ENCODE measurements around the gene SF3B4.

DNA sequence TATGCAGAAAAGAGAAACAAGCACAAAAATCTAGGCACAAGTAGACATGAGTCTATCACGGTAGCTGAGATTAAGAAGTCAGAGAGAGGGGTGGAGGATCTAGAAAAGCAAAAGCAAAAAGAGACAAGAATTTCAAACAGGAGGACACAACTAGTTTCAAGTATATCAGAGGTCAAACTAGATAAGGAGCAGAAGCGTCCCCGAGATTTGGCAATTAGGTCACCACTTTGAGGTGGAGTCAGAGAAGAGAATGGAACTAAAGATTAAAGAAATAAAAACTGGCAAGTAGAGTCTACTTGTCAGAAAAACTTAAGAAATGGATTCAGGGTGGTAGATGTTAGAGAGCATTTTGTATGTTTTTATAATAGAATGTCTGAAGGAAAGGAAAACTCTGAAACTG is 2.3 kb downstream of the SF3B4 start:
- TF ChIP-seq TAF1 (IDR thresholded peaks at IDR 0.05; ENCODE audit: borderline replicate concordance, insufficient read depth, low read length) (no peak), POLR2AphosphoS5 (IDR thresholded peaks at IDR 0.05; ENCODE audit: low read depth, low read length) (no peak), SIN3A (IDR thresholded peaks at IDR 0.05; ENCODE audit: borderline replicate concordance, insufficient read depth, low read length) (no peak), REST (IDR thresholded peaks at IDR 0.05; ENCODE audit: insufficient read depth in 1 of 2, low read depth in 2 of 2, low read length in 2 of 2) (no peak)
